SU-DHL-6 (cell line): ENCODE measurements around the gene NPAS3.

Experiments used
- H2AFZ ChIP-seq: fragments of 200-600 bp; sonication (generic); 2 replicates; pipeline ENCODE4 v1.6.1; 2014; ENCODE audit warnings: low read depth, mild to moderate bottlenecking, moderate library complexity, mixed read lengths, antibody characterized with exemption, low read length; ENCODE audit not compliant: severe bottlenecking
- H3F3A ChIP-seq: fragments of 200-600 bp; shearing (Covaris generic); 2 replicates; pipeline ENCODE4 v1.6.0; 2016; ENCODE audit warnings: antibody characterized with exemption, mild to moderate bottlenecking; ENCODE audit not compliant: insufficient read depth
- H3K27ac ChIP-seq: fragments of 200-600 bp; sonication (generic); 2 replicates; pipeline ENCODE4 v1.5.1; 2016; ENCODE audit warnings: low read depth, mild to moderate bottlenecking, low read length, moderate library complexity, mixed read lengths
- H3K27me3 ChIP-seq: fragments of 200-600 bp; sonication (generic), shearing (Covaris generic); 2 replicates; pipeline ENCODE4 v1.6.0; 2014; ENCODE audit warnings: mild to moderate bottlenecking, low read length
- H3K36me3 ChIP-seq: fragments of 200-600 bp; sonication (generic); 2 replicates; pipeline ENCODE4 v1.6.1; 2014; ENCODE audit warnings: mild to moderate bottlenecking, low read length, mixed read lengths
- H3K4me2 ChIP-seq: fragments of 300-600, 200-600 bp; shearing (Covaris generic), sonication (generic); 2 replicates; pipeline ENCODE4 v1.6.0; 2014; ENCODE audit warnings: low read length, low read depth, mild to moderate bottlenecking; ENCODE audit not compliant: poor library complexity, severe bottlenecking
- H3K4me3 ChIP-seq: fragments of 200-600 bp; sonication (generic); 2 replicates; pipeline ENCODE4 v1.5.1; 2014; ENCODE audit warnings: antibody characterized with exemption, low read length, mild to moderate bottlenecking, mixed read lengths; ENCODE audit not compliant: insufficient read depth, poor library complexity, severe bottlenecking
- H3K79me2 ChIP-seq: fragments of 200-600 bp; sonication (generic); 2 replicates; pipeline ENCODE4 v1.6.1; 2014; ENCODE audit warnings: mild to moderate bottlenecking, low read length, moderate library complexity; ENCODE audit not compliant: insufficient read depth
- H3K9ac ChIP-seq: fragments of 200-600 bp; sonication (generic); 2 replicates; pipeline ENCODE4 v1.7.0; 2014; ENCODE audit warnings: mild to moderate bottlenecking, low read length
- H3K9me2 ChIP-seq: fragments of 200-600 bp; sonication (generic); replicated peaks from 2 replicates; pipeline ENCODE4 v1.6.1; 2014; ENCODE audit warnings: low read length; ENCODE audit not compliant: insufficient read depth
- H3K9me3 ChIP-seq: fragments of 200-600 bp; sonication (generic); 2 replicates; pipeline ENCODE4 v1.6.1; 2014; ENCODE audit warnings: low read length, mixed read lengths; ENCODE audit not compliant: insufficient read depth
- H4K20me1 ChIP-seq: fragments of 200-600 bp; sonication (generic); 2 replicates; pipeline ENCODE4 v1.6.1; 2014; ENCODE audit warnings: low read depth, mild to moderate bottlenecking, antibody characterized with exemption, low read length, moderate library complexity, mixed read lengths
- CTCF ChIP-seq: fragments of 200-600 bp; sonication (generic); IDR thresholded peaks from one replicate; pipeline ENCODE4 v1.5.1; 2017; ENCODE audit warnings: antibody characterized with exemption, mild to moderate bottlenecking, low read length, moderate library complexity; ENCODE audit not compliant: insufficient read depth, poor library complexity, severe bottlenecking
- EZH2phosphoT487 ChIP-seq: fragments of 200-600 bp; sonication (generic), shearing (Covaris generic); conservative IDR thresholded peaks from 2 replicates; pipeline ENCODE4 v1.6.1; 2018; ENCODE audit warnings: mild to moderate bottlenecking, antibody characterized with exemption, low read length, moderate library complexity, mixed read lengths

Gene NPAS3

GRCh38 chr14:33486332-33486890 is 547.7 kb downstream of the NPAS3 start:
- Histone ChIP-seq H3K4me3 (no peak overlapping the region), H3F3A (no peaks in the 10 kb centered on the region), H3K79me2 (no peaks in the 10 kb centered on the region), H3K9me2 (no peaks in the 10 kb centered on the region), H3K27ac (no peak overlapping the region), H3K27me3 (no peaks in the 10 kb centered on the region), H3K9ac (no peak overlapping the region), H3K4me2 (no peak overlapping the region), H2AFZ (no peak overlapping the region), H4K20me1 (no peaks in the 10 kb centered on the region), H3K36me3 (no peaks in the 10 kb centered on the region), H3K9me3 (no peaks in the 10 kb centered on the region)
- no peak for TF ChIP-seq CTCF
- TF ChIP-seq EZH2phosphoT487: no peak

- TF ChIP-seq EZH2phosphoT487: no peak
- no peak for TF ChIP-seq CTCF
- H3K4me3 ChIP-seq: no peak overlapping the region
- no peak overlapping the region for H2AFZ ChIP-seq
- H4K20me1 ChIP-seq: no peaks in the 10 kb centered on the region
- no peaks in the 10 kb centered on the region for H3F3A ChIP-seq
- no peaks in the 10 kb centered on the region for H3K79me2 ChIP-seq
- H3K4me2 ChIP-seq: no peak overlapping the region
- no peak overlapping the region for H3K27ac ChIP-seq
- H3K9ac ChIP-seq: no peak overlapping the region
- H3K36me3 ChIP-seq: no peaks in the 10 kb centered on the region
- no peaks in the 10 kb centered on the region for H3K27me3 ChIP-seq
- no peaks in the 10 kb centered on the region for H3K9me3 ChIP-seq
- no peaks in the 10 kb centered on the region for H3K9me2 ChIP-seq
Observed at GRCh38 chr14:33488582-33488981, 549.9 kb downstream of the NPAS3 start.

- no peak for TF ChIP-seq CTCF
- no peak overlapping the region for H3K4me2 ChIP-seq
- H3K27me3 ChIP-seq: no peaks in the 10 kb centered on the region
- no peaks in the 10 kb centered on the region for H3K36me3 ChIP-seq
- no peaks in the 10 kb centered on the region for H3K9me2 ChIP-seq
- no peak overlapping the region for H3K4me3 ChIP-seq
- H3K9me3 ChIP-seq: no peaks in the 10 kb centered on the region
- no peaks in the 10 kb centered on the region for H4K20me1 ChIP-seq
- no peak overlapping the region for H2AFZ ChIP-seq
- no peak overlapping the region for H3K27ac ChIP-seq
- no peaks in the 10 kb centered on the region for H3K79me2 ChIP-seq
- no peak overlapping the region for H3K9ac ChIP-seq
- no peaks in the 10 kb centered on the region for H3F3A ChIP-seq
Observed at GRCh38 chr14:33490555-33490954, 551.9 kb downstream of the NPAS3 start.
